Stimulated activated memory B cell treated with anti-CD40 and anti-IgM and Interleukin-4, amounts not matched to agents 10 μg/mL and 1 μg/mL and 100 μg/mL, for 72 hours (primary cell): ENCODE data around the gene CASP2.

Experiments used
- ATAC-seq: fragments of 150-1000 bp; cut with Tn5 transposase; 2 replicates; pipeline ENCODE4 v1.10.0; 2021
- H3K27ac Mint-ChIP-seq: one replicate; pipeline ENCODE4 v1.8.0; 2022; ENCODE audit warnings: mild to moderate bottlenecking, mixed read lengths
- H3K27me3 Mint-ChIP-seq: one replicate; pipeline ENCODE4 v1.8.0; 2022; ENCODE audit warnings: mixed read lengths
- H3K36me3 Mint-ChIP-seq: one replicate; pipeline ENCODE4 v1.8.0; 2022; ENCODE audit warnings: mixed read lengths
- H3K4me1 Mint-ChIP-seq: one replicate; pipeline ENCODE4 v1.8.0; 2022; ENCODE audit warnings: mixed read lengths
- H3K4me3 Mint-ChIP-seq: one replicate; pipeline ENCODE4 v1.8.0; 2022; ENCODE audit warnings: mild to moderate bottlenecking, moderate library complexity, mixed read lengths
- H3K9me3 Mint-ChIP-seq: one replicate; pipeline ENCODE4 v1.8.0; 2022; ENCODE audit warnings: mixed read lengths

CASP2 gene

GRCh38 chr7:143299840-143300239 is 11.7 kb downstream of the CASP2 start:
- Mint-ChIP-seq H3K27ac (peak overlapping the region; percentile 4), H3K9me3 (no peaks in the 10 kb centered on the region), H3K27me3 (no peaks in the 10 kb centered on the region), H3K36me3 (peaks cover 68% of the 10 kb centered on the region), H3K4me1 (peaks cover 41% of the 10 kb centered on the region), H3K4me3 (no peak overlapping the region)
- peak; percentile 66 for ATAC-seq

GRCh38 chr7:143300959-143301935 is 13.1 kb downstream of the CASP2 start:
- Mint-ChIP-seq H3K36me3 (peaks cover 70% of the 10 kb centered on the region), H3K27me3 (no peaks in the 10 kb centered on the region), H3K9me3 (no peaks in the 10 kb centered on the region), H3K4me3 (no peak overlapping the region), H3K4me1 (peaks cover 43% of the 10 kb centered on the region), H3K27ac (peak overlapping the region; percentile 48)
- no peak for ATAC-seq

GRCh38 chr7:143303733-143304132 is 15.6 kb downstream of the CASP2 start:
- Mint-ChIP-seq H3K27me3 (no peaks in the 10 kb centered on the region), H3K36me3 (peaks cover 90% of the 10 kb centered on the region), H3K9me3 (no peaks in the 10 kb centered on the region), H3K27ac (no peak overlapping the region), H3K4me3 (no peak overlapping the region), H3K4me1 (peaks cover 35% of the 10 kb centered on the region)
- no peak for ATAC-seq

GRCh38 chr7:143304938-143305337 is 16.8 kb downstream of the CASP2 start:
- Mint-ChIP-seq H3K9me3 (no peaks in the 10 kb centered on the region), H3K27ac (peak overlapping the region; percentile 4), H3K4me3 (no peak overlapping the region), H3K27me3 (no peaks in the 10 kb centered on the region), H3K4me1 (peaks cover 29% of the 10 kb centered on the region), H3K36me3 (peaks cover 89% of the 10 kb centered on the region)
- no peak for ATAC-seq

GRCh38 chr7:143305423-143306070 is 17.4 kb downstream of the CASP2 start:
- Mint-ChIP-seq H3K36me3 (peaks cover 89% of the 10 kb centered on the region), H3K4me3 (no peak overlapping the region), H3K4me1 (peaks cover 29% of the 10 kb centered on the region), H3K27me3 (no peaks in the 10 kb centered on the region), H3K9me3 (no peaks in the 10 kb centered on the region), H3K27ac (peak overlapping the region; percentile 4)
- peak; percentile 59 for ATAC-seq

- peaks cover 65% of the 10 kb centered on the region for H3K36me3 Mint-ChIP-seq
- no peak for ATAC-seq
- no peak overlapping the region for H3K27ac Mint-ChIP-seq
- peaks cover 23% of the 10 kb centered on the region for H3K4me1 Mint-ChIP-seq
- no peaks in the 10 kb centered on the region for H3K9me3 Mint-ChIP-seq
- no peak overlapping the region for H3K4me3 Mint-ChIP-seq
- H3K27me3 Mint-ChIP-seq, result no peaks in the 10 kb centered on the region
These were observed 20.5 kb downstream of the CASP2 start for GRCh38 chr7:143308632-143309031.

- Mint-ChIP-seq H3K9me3 (no peaks in the 10 kb centered on the region), H3K36me3 (peaks cover 13% of the 10 kb centered on the region), H3K27me3 (no peaks in the 10 kb centered on the region), H3K4me1 (peaks cover 11% of the 10 kb centered on the region), H3K4me3 (no peak overlapping the region), H3K27ac (no peak overlapping the region)
- ATAC-seq, result no peak
These were observed 26.0 kb downstream of the CASP2 start for GRCh38 chr7:143314127-143314526.

- Mint-ChIP-seq H3K27me3 (no peaks in the 10 kb centered on the region), H3K4me1 (peaks cover 2% of the 10 kb centered on the region), H3K27ac (peak within 1 kb of the TSS; percentile 56), H3K4me3 (no peak within 1 kb of the TSS), H3K36me3 (no peaks in the 10 kb centered on the region), H3K9me3 (no peaks in the 10 kb centered on the region)
- no peak for ATAC-seq
These were observed 27.6 kb downstream of the CASP2 start, which contains the start of gene CLCN1 for GRCh38 chr7:143315776-143316175. TSS of gene CLCN1 (plus strand) at chr7:143316111. CDS start at chr7:143316213, 102 bp downstream.

GRCh38 chr7:143316492-143316891 is 28.3 kb downstream of the CASP2 start:
- Mint-ChIP-seq H3K27me3 (no peaks in the 10 kb centered on the region), H3K4me3 (no peak overlapping the region), H3K36me3 (no peaks in the 10 kb centered on the region), H3K4me1 (no peaks in the 10 kb centered on the region), H3K9me3 (no peaks in the 10 kb centered on the region), H3K27ac (peak overlapping the region; percentile 20)
- ATAC-seq, result no peak

GRCh38 chr7:143318661-143319060 is 30.5 kb downstream of the CASP2 start:
- no peaks in the 10 kb centered on the region for H3K36me3 Mint-ChIP-seq
- no peak for ATAC-seq
- no peak overlapping the region for H3K27ac Mint-ChIP-seq
- H3K9me3 Mint-ChIP-seq, result no peaks in the 10 kb centered on the region
- no peak overlapping the region for H3K4me3 Mint-ChIP-seq
- peaks cover 5% of the 10 kb centered on the region for H3K4me1 Mint-ChIP-seq
- no peaks in the 10 kb centered on the region for H3K27me3 Mint-ChIP-seq

GRCh38 chr7:143320620-143321019 is 32.5 kb downstream of the CASP2 start:
- no peaks in the 10 kb centered on the region for H3K36me3 Mint-ChIP-seq
- no peaks in the 10 kb centered on the region for H3K27me3 Mint-ChIP-seq
- no peak for ATAC-seq
- H3K9me3 Mint-ChIP-seq, result no peaks in the 10 kb centered on the region
- H3K27ac Mint-ChIP-seq, result peak overlapping the region; percentile 34
- H3K4me3 Mint-ChIP-seq, result no peak overlapping the region
- peaks cover 22% of the 10 kb centered on the region for H3K4me1 Mint-ChIP-seq

GRCh38 chr7:143321242-143321641 is 33.1 kb downstream of the CASP2 start:
- Mint-ChIP-seq H3K36me3 (no peaks in the 10 kb centered on the region), H3K27me3 (no peaks in the 10 kb centered on the region), H3K4me3 (no peak overlapping the region), H3K27ac (peak overlapping the region; percentile 17), H3K9me3 (peaks cover under 1% of the 10 kb centered on the region), H3K4me1 (peaks cover 27% of the 10 kb centered on the region)
- ATAC-seq, result no peak

GRCh38 chr7:143321734-143322133 is 33.6 kb downstream of the CASP2 start:
- ATAC-seq, result no peak
- Mint-ChIP-seq H3K4me1 (peaks cover 32% of the 10 kb centered on the region), H3K27me3 (no peaks in the 10 kb centered on the region), H3K9me3 (peaks cover 4% of the 10 kb centered on the region), H3K36me3 (no peaks in the 10 kb centered on the region), H3K27ac (peak overlapping the region; percentile 17), H3K4me3 (no peak overlapping the region)

- Mint-ChIP-seq H3K4me3 (no peak overlapping the region), H3K4me1 (peaks cover 43% of the 10 kb centered on the region), H3K9me3 (peaks cover 4% of the 10 kb centered on the region), H3K27ac (peak overlapping the region; percentile 17), H3K36me3 (no peaks in the 10 kb centered on the region), H3K27me3 (no peaks in the 10 kb centered on the region)
- no peak for ATAC-seq
These were observed 34.8 kb downstream of the CASP2 start for GRCh38 chr7:143322760-143323633.

- H3K4me1 Mint-ChIP-seq, result peaks cover 50% of the 10 kb centered on the region
- peaks cover 4% of the 10 kb centered on the region for H3K9me3 Mint-ChIP-seq
- no peak for ATAC-seq
- no peak overlapping the region for H3K4me3 Mint-ChIP-seq
- no peaks in the 10 kb centered on the region for H3K36me3 Mint-ChIP-seq
- H3K27me3 Mint-ChIP-seq, result no peaks in the 10 kb centered on the region
- H3K27ac Mint-ChIP-seq, result peak overlapping the region; percentile 57
These were observed 35.5 kb downstream of the CASP2 start for GRCh38 chr7:143323653-143324052.
